CD14-positive monocyte (primary cell): Measurements from ENCODE around the gene WNT6. TPM values are rescaled to one million over a fixed set of nuclear protein-coding genes. Genes with fewer than 3 reads are reported as not detected.
A peak's percentile ranks its signal among the peaks of the same experiment; 100 is the strongest.

Experiments
- DNase-seq, 3 donors: peaks; one replicate each; pipeline ENCODE4 v3.0.0-alpha.2; 2011 to 2022
- H2AFZ ChIP-seq: 2 replicates; pipeline ENCODE4 v1.6.0; 2012; ENCODE audit warnings: mild to moderate bottlenecking, low read depth, low read length, inconsistent platforms; ENCODE audit not compliant: insufficient read depth, poor library complexity, severe bottlenecking
- H3K27ac ChIP-seq, 2 donors: 1 replicate in 1 of 2; 2 replicates in 1 of 2; pipeline ENCODE4 v1.5.1; 2012 to 2013; ENCODE audit warnings: low read length in 2 of 2, control low read depth in 1 of 2, inconsistent platforms in 1 of 2, low read depth in 1 of 2, mild to moderate bottlenecking in 1 of 2
- H3K27me3 ChIP-seq, 2 donors: one replicate each; pipeline versions ENCODE4 v1.6.0 to v1.6.1; 2011 to 2013; ENCODE audit warnings: low read length in 2 of 2; ENCODE audit not compliant: control insufficient read depth in 2 of 2, insufficient read depth in 2 of 2
- H3K36me3 ChIP-seq, 2 donors: replicated peaks in 1 of 2; 1 replicate in 1 of 2; 2 replicates in 1 of 2; pipeline versions ENCODE4 v1.5.1 to v1.6.1; 2012 to 2013; ENCODE audit warnings: low read length in 2 of 2, control low read depth in 1 of 2, inconsistent platforms in 1 of 2, mild to moderate bottlenecking in 1 of 2; ENCODE audit not compliant: insufficient read depth in 2 of 2, control insufficient read depth in 1 of 2
- H3K4me1 ChIP-seq, 2 donors: 1 replicate in 1 of 2; 2 replicates in 1 of 2; pipeline versions ENCODE4 v1.5.1 to v1.6.1; 2012 to 2013; ENCODE audit warnings: low read length in 2 of 2, control low read depth in 1 of 2, inconsistent platforms in 1 of 2, mild to moderate bottlenecking in 1 of 2, moderate library complexity in 1 of 2; ENCODE audit not compliant: insufficient read depth in 2 of 2, control insufficient read depth in 1 of 2
- H3K4me2 ChIP-seq: replicated peaks from 2 replicates; pipeline ENCODE3; 2012; ENCODE audit warnings: low read length, moderate library complexity, mild to moderate bottlenecking; ENCODE audit not compliant: poor library complexity, severe bottlenecking; ENCODE audit errors: extremely low read depth
- H3K4me3 ChIP-seq, 3 experiments: fragments of 200-600 bp in 1 of 3; sonication (generic) in 1 of 3; replicated peaks in 1 of 3; 1 replicate in 2 of 3; 2 replicates in 1 of 3; pipeline ENCODE4 v1.5.1; 2011 to 2013; ENCODE audit warnings: low read length in 3 of 3, mild to moderate bottlenecking in 3 of 3, control low read depth in 2 of 3, low read depth in 2 of 3, inconsistent platforms in 1 of 3, moderate library complexity in 1 of 3
- H3K79me2 ChIP-seq: 2 replicates; pipeline ENCODE4 v1.6.0; 2012; ENCODE audit warnings: mild to moderate bottlenecking, control low read depth, inconsistent platforms, low read length, moderate library complexity; ENCODE audit not compliant: insufficient read depth
- H3K9ac ChIP-seq: 2 replicates; pipeline ENCODE4 v1.6.0; 2017; ENCODE audit warnings: low read length, mild to moderate bottlenecking; ENCODE audit not compliant: insufficient read depth, poor library complexity, severe bottlenecking
- H3K9me3 ChIP-seq, 2 donors: replicated peaks in 1 of 2; 1 replicate in 1 of 2; 2 replicates in 1 of 2; pipeline versions ENCODE4 v1.5.1 to v1.6.1; 2012 to 2013; ENCODE audit warnings: low read length in 2 of 2, control low read depth in 1 of 2; ENCODE audit not compliant: control insufficient read depth in 1 of 2, insufficient read depth in 1 of 2
- H4K20me1 ChIP-seq: 2 replicates; pipeline ENCODE4 v1.6.0; 2012; ENCODE audit warnings: mild to moderate bottlenecking, low read length, control low read depth, moderate library complexity; ENCODE audit not compliant: insufficient read depth
- H3K27ac Mint-ChIP-seq, 7 donors: one replicate each; pipeline ENCODE4 v1.8.0; 2020; ENCODE audit warnings: mild to moderate bottlenecking in 7 of 7, mixed read lengths in 7 of 7, moderate library complexity in 6 of 7, inconsistent platforms in 2 of 7
- H3K27me3 Mint-ChIP-seq, 3 donors: one replicate each; pipeline ENCODE4 v1.8.0; 2021 to 2022; ENCODE audit warnings: low read depth in 3 of 3, mild to moderate bottlenecking in 3 of 3, mixed read lengths in 3 of 3, moderate library complexity in 3 of 3, inconsistent platforms in 1 of 3
- H3K36me3 Mint-ChIP-seq, 2 donors: one replicate each; pipeline ENCODE4 v1.8.0; 2020; ENCODE audit warnings: mixed read lengths in 2 of 2, inconsistent platforms in 1 of 2, mild to moderate bottlenecking in 1 of 2
- H3K4me1 Mint-ChIP-seq: one replicate; pipeline ENCODE4 v1.8.0; 2020; ENCODE audit warnings: mild to moderate bottlenecking, mixed read lengths
- H3K4me3 Mint-ChIP-seq, 2 donors: one replicate each; pipeline ENCODE4 v1.8.0; 2020; ENCODE audit warnings: mild to moderate bottlenecking in 2 of 2, mixed read lengths in 2 of 2, moderate library complexity in 1 of 2
- H3K9me3 Mint-ChIP-seq, 7 donors: one replicate each; pipeline ENCODE4 v1.8.0; 2020 to 2022; ENCODE audit warnings: mixed read lengths in 7 of 7, mild to moderate bottlenecking in 6 of 7, moderate library complexity in 6 of 7, inconsistent platforms in 2 of 7
- CTCF ChIP-seq: fragments of 200-600 bp; IDR thresholded peaks from one replicate; pipeline ENCODE4 v1.8.0; 2022; ENCODE audit warnings: antibody characterized with exemption, mild to moderate bottlenecking
- WGBS: methylation state at CpG from one replicate; pipeline ENCODE4 v1.1.5; 2013; ENCODE audit warnings: missing lambda C conversion rate; ENCODE audit not compliant: insufficient coverage; 5-methylcytosine and 5-hydroxymethylcytosine counted together
- intact Hi-C, 2 donors: fragments of 100-400 bp; cut with micrococcal nuclease; formaldehyde crosslinking; loops; one replicate each; pipeline versions ENCODE4 v1.15.0 to v1.15.1; 2023
- polyA plus RNA-seq, 3 donors: library from polyadenylated mRNA; depleted of rRNA in 1 of 3; unstranded in 2 of 3; stranded (reverse) in 1 of 3; fragments of 300-500 nt in 2 of 3; fragments of >200 nt in 1 of 3; fragmentation: Illumina TruSeq in 2 of 3; gene quantifications; 1 replicate in 2 of 3; 2 replicates in 1 of 3; pipeline ENCODE4 v1.2.3, GENCODE V29; 2012 to 2021

Gene WNT6
- polyA plus RNA-seq, 3 donors, result 0.27 to 0.65 (median 0.37) TPM

DNA sequence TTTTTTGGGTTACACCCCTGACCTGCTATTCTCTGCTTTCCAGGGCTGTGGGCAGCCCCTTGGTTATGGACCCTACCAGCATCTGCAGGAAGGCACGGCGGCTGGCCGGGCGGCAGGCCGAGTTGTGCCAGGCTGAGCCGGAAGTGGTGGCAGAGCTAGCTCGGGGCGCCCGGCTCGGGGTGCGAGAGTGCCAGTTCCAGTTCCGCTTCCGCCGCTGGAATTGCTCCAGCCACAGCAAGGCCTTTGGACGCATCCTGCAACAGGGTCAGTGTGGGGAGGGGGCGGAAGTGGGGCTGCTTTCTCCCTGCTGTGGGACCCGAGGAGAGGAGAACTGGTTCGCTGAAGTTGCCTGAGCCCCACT, 11.4 kb downstream of the WNT6 start:
- Histone ChIP-seq H3K4me3 (peak overlapping the region; percentile 45 to 81 (median 56)), H3K36me3 (no peaks in the 10 kb centered on the region), H3K9me3 (peaks cover 0 to 22% of the 10 kb centered on the region in 2 donors), H3K4me1 (peaks cover 25 to 39% of the 10 kb centered on the region in 2 donors), H3K4me2 (peak overlapping the region; percentile 98), H3K79me2 (no peaks in the 10 kb centered on the region), H4K20me1 (peaks cover 6% of the 10 kb centered on the region), H3K9ac (peak overlapping the region; percentile 49), H2AFZ (peak overlapping the region; percentile 86), H3K27me3 (peaks cover 34 to 45% of the 10 kb centered on the region in 2 donors), H3K27ac (no peak overlapping the region)
- intact Hi-C loops, result no loop called here
- Mint-ChIP-seq H3K9me3 (peaks cover 0 to 13% (median 6%) of the 10 kb centered on the region in 7 donors), H3K4me1 (peaks cover 38% of the 10 kb centered on the region), H3K4me3 (peak overlapping the region; percentile 84 to 90), H3K27ac (no peak overlapping the region), H3K36me3 (peaks cover 10% of the 10 kb centered on the region in 2 donors), H3K27me3 (peaks cover 55 to 61% (median 60%) of the 10 kb centered on the region in 3 donors)
- under 1% methylated on average over 16 of the region's 18 CpGs for WGBS
- peak in 2 of 3 donors; percentile 28 to 39 for DNase-seq
- no peak for TF ChIP-seq CTCF

DNA sequence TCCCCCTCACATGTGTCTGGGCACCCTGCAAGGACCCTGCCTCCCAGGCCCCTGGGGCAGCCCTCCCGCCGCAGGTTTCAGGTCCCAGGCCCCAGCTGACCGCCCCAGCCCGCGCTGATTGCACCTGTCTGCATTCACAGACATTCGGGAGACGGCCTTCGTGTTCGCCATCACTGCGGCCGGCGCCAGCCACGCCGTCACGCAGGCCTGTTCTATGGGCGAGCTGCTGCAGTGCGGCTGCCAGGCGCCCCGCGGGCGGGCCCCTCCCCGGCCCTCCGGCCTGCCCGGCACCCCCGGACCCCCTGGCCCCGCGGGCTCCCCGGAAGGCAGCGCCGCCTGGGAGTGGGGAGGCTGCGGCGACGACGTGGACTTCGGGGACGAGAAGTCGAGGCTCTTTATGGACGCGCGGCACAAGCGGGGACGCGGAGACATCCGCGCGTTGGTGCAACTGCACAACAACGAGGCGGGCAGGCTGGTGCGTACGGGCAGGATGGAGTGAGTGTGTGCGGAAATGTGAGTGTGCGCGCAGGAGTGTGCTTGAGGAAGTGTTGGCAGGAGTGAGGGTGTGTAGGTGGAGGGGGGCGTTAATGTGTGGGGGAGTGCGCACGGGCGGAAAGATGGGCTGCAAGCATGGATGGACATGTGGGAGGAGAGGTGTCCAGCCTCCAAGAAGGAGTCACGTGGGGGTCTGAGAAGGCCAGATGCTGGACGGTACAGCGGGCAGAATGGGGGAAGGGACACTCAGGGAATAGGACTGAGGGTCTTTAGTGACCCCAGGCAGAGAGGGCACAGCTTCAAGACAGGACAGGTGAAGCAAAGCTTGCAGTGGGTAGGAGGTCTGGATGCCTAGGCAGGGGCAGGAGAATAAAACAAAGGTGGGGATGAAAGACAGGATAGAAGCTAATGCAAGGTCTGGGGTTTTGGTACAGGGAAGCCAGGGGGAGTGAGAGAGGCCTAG, 12.0 kb downstream of the WNT6 start:
- Histone ChIP-seq H3K4me3 (peak overlapping the region; percentile 45 to 81 (median 56)), H3K9ac (peak overlapping the region; percentile 49), H3K4me1 (peaks cover 25 to 39% of the 10 kb centered on the region in 2 donors), H3K79me2 (no peaks in the 10 kb centered on the region), H3K4me2 (peak overlapping the region; percentile 98), H3K27ac (no peak overlapping the region), H3K27me3 (peaks cover 39 to 52% of the 10 kb centered on the region in 2 donors), H4K20me1 (peaks cover 6% of the 10 kb centered on the region), H3K36me3 (no peaks in the 10 kb centered on the region), H3K9me3 (peaks cover 0 to 22% of the 10 kb centered on the region in 2 donors), H2AFZ (peak overlapping the region; percentile 86)
- Mint-ChIP-seq H3K27ac (peak overlapping the region in 1 of 7 donors; percentile 61), H3K9me3 (peaks cover 0 to 13% (median 5%) of the 10 kb centered on the region in 7 donors), H3K27me3 (peaks cover 60 to 65% (median 63%) of the 10 kb centered on the region in 3 donors), H3K4me1 (peaks cover 38% of the 10 kb centered on the region), H3K36me3 (peaks cover 10% of the 10 kb centered on the region in 2 donors), H3K4me3 (peak overlapping the region; percentile 84 to 98)
- WGBS, result under 1% methylated on average over 60 of the region's 60 CpGs
- intact Hi-C loops, result no loop called here
- no peak for DNase-seq
- no peak for TF ChIP-seq CTCF
